GM10266 (cell line): ENCODE measurements around the gene INPP4A.

Experiments
- DNase-seq: peaks from one replicate; pipeline ENCODE4 v3.0.0; 2012; ENCODE audit errors: extremely low spot score
- TF ChIP-seq, protein P1 (sequence below): IDR thresholded peaks from 2 replicates; pipeline ENCODE4 v1.5.1; 2012; ENCODE audit warnings: mild to moderate bottlenecking, low read depth; ENCODE audit not compliant: control insufficient read depth, insufficient read depth; ENCODE audit errors: missing control alignments

The INPP4A gene

DNA sequence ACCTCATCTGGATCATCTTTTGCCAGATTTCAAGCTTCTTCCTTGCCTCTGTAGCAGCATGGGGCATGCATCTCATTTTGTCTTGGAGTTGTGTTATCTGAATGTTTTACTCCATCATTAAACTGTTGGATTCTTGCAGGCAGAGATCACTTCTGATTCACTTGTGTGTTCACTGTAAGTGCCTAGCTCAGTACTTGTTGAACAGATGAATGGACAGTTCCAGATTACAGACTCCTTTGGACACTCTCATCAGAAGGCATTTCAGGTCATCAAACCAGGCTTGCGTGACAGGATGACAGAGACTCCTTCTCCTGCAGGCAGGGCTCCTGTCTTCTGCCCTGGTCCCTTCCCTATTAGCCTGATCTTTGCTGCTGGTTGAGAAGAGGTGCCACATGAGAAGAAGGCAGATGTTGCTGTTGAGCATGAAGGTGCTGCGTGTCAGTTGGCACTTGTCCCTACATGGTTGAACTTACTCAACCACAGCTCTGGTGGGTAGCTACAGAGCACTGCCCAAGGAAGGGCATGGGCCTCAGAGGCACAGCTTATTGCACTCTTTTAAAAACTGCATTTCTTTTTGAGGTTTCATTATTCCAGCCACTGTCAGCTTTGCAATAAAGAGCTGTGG lies 58.9 kb downstream of the INPP4A start:
- DNase-seq: no peak

DNA sequence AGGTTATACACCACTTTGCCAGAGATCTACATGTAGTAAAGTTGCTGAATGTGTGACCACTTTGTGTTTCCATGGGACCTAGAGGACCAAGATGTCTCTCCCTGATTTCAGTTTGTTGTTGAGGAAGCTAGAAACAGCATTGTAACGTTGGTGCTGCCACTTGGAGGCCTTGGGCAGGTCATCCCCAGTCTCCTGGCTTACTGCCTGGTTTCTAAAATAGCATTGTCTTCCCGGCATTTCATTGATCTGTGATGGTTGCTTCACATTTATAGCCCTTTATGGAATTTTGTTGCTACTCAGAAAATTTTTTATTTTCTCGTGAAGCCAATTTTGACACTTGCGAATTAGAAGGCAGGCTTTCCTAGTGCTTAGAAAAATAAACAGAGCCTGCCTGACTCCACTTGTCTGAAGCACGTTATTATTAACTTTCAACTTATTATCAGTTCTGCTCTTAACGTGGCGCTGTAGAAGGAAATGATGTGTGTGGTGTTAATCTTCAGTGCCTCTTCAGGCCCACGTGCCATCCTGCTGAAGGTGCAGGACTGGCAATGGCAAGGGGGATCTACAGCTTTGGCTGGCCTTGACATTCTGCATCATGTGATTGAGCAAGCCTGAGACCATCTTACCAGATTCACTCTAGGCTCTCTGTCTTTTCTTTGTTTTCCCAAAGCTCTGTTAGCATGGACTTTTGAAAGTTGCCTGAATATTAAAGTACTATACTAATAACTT lies 59.9 kb downstream of the INPP4A start:
- TF ChIP-seq, protein P1, sequence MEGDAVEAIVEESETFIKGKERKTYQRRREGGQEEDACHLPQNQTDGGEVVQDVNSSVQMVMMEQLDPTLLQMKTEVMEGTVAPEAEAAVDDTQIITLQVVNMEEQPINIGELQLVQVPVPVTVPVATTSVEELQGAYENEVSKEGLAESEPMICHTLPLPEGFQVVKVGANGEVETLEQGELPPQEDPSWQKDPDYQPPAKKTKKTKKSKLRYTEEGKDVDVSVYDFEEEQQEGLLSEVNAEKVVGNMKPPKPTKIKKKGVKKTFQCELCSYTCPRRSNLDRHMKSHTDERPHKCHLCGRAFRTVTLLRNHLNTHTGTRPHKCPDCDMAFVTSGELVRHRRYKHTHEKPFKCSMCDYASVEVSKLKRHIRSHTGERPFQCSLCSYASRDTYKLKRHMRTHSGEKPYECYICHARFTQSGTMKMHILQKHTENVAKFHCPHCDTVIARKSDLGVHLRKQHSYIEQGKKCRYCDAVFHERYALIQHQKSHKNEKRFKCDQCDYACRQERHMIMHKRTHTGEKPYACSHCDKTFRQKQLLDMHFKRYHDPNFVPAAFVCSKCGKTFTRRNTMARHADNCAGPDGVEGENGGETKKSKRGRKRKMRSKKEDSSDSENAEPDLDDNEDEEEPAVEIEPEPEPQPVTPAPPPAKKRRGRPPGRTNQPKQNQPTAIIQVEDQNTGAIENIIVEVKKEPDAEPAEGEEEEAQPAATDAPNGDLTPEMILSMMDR: no peak
- DNase-seq: no peak

More for the DNA sequence above, 58.9 kb downstream of the INPP4A start:
- TF ChIP-seq, protein P1: no peak

DNA sequence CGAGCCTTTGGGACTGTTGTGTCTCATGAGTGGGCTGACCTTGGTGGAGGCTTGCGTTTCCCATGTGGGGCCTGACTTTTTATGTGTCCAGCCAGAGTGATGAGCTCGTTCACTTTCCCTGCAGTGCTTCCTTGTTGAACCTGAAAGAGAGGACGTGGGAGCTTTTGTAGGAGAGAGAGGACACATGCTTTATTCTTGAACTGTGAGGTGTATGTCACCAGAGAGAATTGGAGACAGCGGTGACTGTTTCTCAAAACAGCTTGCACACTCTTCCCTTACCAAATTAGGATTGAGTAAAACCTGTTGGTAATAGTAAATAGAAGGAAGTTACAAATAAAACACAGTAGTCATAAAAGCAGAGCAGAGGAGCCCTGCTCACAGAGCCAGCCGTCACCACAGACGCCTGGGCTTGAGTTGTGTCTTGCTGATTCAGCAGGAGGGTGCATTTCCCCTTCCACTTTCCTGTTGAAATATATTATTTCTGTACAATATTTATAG lies 60.7 kb downstream of the INPP4A start:
- DNase-seq: no peak
- TF ChIP-seq, protein P1: no peak

DNA sequence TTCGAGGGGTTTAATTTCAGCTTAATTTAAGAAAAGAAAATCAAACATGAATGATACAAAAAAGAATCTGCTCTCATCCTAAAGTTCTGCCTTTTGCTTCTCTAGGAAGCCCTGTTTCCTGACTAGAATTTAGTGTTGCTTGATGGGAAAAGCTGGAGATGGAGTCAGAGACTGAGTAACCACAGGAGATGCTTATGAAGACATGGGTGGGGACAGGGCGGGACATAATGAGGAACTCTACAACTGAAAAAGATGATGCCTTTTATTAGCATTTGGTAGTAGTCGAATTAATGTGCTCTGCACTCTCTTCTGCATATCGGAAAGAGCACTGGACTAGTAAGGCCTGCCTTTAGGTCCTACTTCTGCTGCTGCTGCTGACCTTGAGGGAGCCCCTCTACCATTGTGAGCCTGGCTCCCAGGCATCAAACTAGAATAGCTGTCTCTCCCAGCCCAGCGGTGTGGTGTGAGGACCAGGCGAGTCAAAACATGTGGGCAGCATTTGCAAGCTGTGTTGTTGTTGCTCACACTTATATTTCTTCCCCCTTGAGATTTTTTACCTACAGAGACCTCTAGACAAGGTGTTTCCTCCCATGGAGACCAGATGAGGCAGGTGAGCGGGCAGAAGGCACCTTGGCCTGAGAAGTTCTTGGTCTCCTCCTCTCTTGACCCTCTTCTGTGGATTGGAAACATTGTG lies 61.5 kb downstream of the INPP4A start:
- TF ChIP-seq, protein P1: no peak
- DNase-seq: no peak

DNA sequence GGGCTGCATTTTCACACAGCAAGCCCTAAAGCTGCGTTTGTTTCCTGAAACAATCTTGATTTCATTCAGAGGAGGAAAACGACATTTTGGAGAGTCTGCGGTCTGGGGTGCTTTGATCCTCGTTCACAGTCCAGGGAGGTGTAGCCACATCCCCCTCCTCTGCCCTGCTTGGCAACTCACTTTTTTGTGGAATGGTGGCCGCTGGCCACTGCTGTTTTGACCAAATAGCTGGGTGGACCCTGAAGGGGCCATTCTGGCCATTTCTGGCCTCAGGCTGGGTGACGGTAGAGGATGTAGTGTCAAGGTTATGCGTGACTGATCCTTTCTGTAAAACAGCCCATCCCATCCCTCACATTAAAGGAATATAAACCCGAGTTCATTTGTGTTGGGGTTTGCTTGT lies 62.2 kb downstream of the INPP4A start:
- DNase-seq: no peak
- TF ChIP-seq, protein P1: no peak

DNA sequence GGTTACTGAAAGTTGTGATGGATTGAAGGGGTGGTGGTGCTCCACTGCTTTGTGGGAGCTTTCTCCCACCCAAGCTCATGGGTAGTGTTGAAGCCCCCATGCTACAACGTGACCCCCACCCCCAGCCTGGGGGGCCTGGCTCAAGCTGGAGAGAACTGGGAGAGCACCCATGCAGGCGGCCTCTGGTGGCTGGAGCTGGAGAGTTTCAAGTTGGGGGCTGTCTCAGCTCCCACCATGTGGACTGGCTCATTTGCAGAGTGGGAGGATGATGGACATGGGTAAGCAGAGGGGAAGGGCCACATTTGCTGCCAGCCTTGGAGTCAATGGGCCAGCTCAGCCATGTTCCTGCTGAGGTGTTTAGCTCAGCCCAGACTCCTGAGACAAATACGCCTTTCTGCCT lies 62.8 kb downstream of the INPP4A start:
- DNase-seq: no peak
- TF ChIP-seq, protein P1: no peak
